HG02571 (cell line): ENCODE data around the gene ZBTB11.
"Not testable (repeated sequence)": the region's sequence is repeated elsewhere in the genome, so short reads cannot be mapped to it uniquely, and the experiment has no call there.

Source experiments
- ATAC-seq: cut with Tn5 transposase; IDR thresholded peaks from one replicate; pipeline ENCODE4 v1.9.1; 2021; ENCODE audit warnings: mild to moderate bottlenecking, moderate library complexity; ENCODE audit not compliant: unreplicated experiment

ZBTB11 gene

DNA sequence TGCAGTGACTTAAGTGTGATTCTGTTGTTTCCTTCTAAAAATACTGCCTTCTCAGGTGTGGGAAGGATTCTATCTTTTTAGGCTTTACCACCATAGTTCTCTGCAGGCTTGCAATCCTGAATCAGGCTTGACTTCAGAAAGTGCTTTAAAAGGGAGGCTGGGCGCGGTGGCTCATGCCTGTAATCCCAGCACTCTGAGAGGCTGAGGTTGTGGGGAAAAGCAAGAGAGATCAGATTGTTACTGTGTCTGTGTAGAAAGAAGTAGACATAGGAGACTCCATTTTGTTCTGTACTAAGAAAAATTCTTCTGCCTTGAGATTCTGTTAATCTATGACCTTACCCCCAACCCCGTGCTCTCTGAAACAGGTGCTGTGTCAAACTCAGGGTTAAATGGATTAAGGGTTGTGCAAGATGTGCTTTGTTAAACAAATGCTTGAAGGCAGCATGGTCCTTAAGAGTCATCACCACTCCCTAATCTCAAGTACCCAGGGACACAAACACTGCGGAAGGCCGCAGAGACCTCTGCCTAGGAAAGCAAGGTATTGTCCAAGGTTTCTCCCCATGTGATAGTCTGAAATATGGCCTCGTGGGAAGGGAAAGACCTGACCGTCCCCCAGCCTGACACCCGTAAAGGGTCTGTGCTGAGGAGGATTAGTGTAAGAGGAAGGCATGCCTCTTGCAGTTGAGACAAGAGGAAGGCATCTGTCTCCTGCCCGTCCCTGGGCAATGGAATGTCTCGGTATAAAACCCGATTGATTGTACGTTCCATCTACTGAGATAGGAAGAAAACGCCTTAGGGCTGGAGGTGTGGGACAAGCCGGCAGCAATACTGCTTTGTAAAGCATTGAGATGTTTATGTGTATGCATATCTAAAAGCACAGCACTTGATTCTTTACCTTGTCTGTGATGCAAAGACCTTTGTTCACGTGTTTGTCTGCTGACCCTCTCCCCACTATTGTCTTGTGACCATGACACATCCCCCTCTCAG, 15.0 kb upstream of the ZBTB11 start:
- not testable (repeated sequence) for ATAC-seq

DNA sequence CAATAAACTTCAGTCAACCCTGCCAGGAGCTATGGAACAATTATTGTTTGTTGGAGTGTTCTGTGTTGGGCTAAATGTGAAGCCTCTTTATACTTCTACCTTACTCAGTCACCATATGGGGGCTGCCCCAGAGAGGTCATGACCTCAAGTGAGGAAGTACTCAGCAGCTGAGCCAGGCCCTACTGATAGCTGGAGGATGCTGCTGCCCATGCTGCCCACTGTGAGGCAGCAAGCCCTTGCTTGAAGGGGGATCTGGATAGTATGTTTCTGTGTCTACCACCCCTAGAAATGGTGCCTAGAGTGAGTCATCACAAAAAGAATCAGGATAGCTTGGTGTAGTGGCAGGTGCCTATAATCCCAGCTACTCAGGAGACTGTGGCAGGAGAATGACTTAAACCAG, 14.0 kb upstream of the ZBTB11 start:
- peak; percentile 43 for ATAC-seq

DNA sequence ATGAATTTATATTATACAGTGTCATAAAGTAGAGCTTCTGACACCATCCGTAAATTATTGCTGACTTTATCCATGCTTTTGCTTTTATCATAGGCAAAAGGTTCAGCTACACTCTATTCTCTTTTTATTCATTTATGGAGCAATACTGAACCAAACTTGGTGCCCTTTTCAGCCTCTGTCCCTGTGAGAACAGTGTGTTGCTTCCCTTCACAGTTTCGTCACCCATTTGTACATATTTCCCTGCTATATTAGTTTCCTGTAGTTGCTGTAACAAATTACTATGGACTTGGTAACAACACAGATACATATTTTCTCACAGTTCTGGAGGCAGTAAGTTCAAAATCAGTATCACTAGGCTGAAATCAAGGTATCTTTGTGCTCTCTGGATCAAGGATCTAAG, 12.4 kb upstream of the ZBTB11 start:
- no peak for ATAC-seq

DNA sequence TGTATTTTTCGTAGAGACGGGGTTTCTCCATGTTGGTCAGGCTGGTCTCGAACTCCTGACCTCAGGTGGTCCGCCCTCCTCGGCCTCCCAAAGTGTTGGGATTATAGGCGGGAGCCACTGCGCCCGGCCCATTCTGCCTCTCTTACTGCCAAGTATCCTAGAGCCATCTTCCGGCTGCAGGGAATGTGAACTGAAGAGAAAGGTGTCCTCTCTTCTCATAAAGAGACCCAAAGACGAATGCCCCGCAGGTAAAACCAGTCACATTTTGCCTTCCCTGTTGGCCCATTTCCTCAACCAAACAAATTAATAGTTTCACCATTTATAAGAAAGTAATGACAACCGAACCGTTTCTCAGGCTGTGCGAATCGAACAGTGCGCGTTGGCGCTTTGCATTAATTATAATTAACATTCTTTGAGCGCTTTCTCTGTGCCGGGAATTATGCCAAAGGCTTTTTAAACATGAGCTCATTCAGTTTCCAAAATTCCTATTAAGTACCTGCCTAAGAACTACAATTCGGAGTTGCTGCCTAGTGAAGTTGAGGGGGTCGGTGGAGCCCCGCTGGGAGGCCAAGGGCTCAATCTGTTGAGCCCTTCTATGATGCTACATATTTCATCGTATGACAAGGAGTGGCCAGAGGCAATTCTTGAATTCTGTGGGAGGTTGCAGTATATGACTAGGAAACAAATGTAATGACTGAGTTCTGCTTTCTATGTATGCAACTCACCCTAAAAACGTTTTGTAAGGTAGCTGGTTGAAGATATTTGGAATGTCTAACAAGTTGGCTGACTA, 10.4 kb upstream of the ZBTB11 start:
- ATAC-seq = no peak

GRCh38 chr3:101685870-101686307, 9.0 kb upstream of the ZBTB11 start:
- ATAC-seq = peak; percentile 5

- ATAC-seq = no peak
Measured at GRCh38 chr3:101685050-101685400, 8.1 kb upstream of the ZBTB11 start.

DNA sequence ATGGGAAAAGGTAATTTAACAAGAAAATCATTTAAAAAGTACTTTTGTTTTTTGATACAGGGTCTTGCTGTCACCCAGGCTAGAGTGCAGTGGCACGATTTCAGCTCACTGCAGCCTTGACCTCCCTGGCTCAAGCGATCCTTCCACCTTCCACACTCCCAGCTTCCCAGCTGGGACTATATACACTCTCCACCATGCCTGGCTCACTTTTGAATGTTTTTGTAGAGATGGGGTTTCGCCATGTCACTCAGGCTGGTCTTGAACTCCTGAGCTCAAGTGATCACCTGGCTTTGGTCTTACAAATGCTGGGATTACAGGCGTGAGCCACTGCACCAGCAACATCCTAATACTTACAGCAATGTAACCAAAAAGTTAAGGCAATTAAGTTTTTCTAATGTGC, 3.5 kb upstream of the ZBTB11 start:
- ATAC-seq = no peak

- ATAC-seq = not testable (repeated sequence)
Measured at GRCh38 chr3:101678837-101679236, 1.9 kb upstream of the ZBTB11 start.

GRCh38 chr3:101677436-101678286, 729 bp upstream of the ZBTB11 start:
- ATAC-seq = no peak

- peak; percentile 83 for ATAC-seq
Measured at GRCh38 chr3:101676216-101676764, 642 bp downstream of the ZBTB11 start.

GRCh38 chr3:101675709-101676215, 1.2 kb downstream of the ZBTB11 start:
- no peak for ATAC-seq

- no peak for ATAC-seq
Measured at GRCh38 chr3:101674518-101674917, 2.4 kb downstream of the ZBTB11 start.

- no peak for ATAC-seq
Measured at GRCh38 chr3:101673953-101674352, 3.0 kb downstream of the ZBTB11 start.

DNA sequence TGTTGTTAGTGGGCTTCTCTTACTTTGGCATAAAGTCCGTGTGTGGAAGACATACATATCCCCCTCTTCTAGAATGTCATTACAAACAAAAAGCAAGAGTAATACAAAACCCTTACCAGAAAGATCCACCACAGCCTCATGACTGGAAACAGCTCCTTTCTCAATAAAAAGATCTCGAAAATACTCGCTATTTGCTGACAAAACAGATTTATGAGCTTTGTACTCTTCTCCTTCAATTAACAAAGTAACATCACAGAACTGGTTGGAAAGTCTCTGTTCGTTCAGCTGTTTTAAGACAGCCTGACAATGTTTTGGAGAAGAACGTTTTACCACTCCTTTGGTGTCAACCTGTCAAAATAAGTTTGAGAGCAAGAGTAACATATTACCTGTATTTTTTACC, 5.9 kb downstream of the ZBTB11 start:
- no peak for ATAC-seq

- ATAC-seq = no peak
Measured at GRCh38 chr3:101667844-101668243, 9.1 kb downstream of the ZBTB11 start.

GRCh38 chr3:101667331-101667730, 9.6 kb downstream of the ZBTB11 start:
- no peak for ATAC-seq

DNA sequence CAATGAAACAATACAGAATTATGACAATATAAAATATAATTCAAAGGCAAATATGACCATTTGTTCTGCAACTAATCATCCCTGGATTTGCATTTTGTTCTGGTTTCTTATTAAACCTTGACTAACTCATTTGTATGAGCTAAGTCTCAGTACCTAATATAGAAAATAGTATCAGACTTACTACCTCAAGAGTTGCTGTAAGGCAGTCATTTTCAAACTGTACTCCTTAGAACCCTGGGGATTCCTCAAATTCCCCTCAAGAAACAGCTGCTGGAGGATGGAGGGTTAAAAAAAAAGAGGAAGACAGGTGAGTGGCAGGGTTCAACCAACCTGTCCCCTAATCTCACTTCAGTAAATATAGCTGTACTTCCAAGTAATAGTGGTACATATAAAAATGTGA, 11.1 kb downstream of the ZBTB11 start:
- peak; percentile 51 for ATAC-seq

GRCh38 chr3:101665357-101665756, 11.6 kb downstream of the ZBTB11 start:
- ATAC-seq = no peak

GRCh38 chr3:101660714-101661113, 16.2 kb downstream of the ZBTB11 start:
- ATAC-seq = no peak

DNA sequence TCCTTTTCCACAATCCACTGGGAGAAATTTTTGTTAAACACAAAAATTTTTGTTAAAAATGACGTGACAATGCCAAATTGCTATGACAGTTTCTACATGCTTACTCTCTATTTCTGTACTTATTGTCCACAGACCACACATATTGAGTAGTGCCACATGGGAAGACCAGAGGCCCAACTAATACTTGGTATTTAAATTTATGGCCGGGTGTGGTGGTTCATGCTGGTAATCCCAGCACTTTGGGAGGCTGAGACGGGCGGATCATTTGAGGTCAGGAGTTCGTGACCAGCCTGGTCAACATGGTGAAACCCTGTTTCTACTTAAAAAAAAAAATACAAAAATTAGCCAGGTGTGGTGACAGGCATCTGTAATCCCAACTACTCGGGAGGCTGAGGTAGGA, 20.3 kb downstream of the ZBTB11 start:
- no peak for ATAC-seq
